Mesendoderm (in vitro differentiated cells): ENCODE data around the gene TAGLN. TPM values are rescaled to one million over a fixed set of nuclear protein-coding genes. Genes with fewer than 3 reads are reported as not detected.

Source experiments
- DNase-seq: peaks from one replicate; pipeline ENCODE4 v3.0.0; 2013
- H2AK5ac ChIP-seq: 2 replicates; pipeline ENCODE4 v1.6.1; 2013; ENCODE audit warnings: low read length, inconsistent platforms
- H2BK120ac ChIP-seq: 2 replicates; pipeline ENCODE4 v1.6.1; 2013; ENCODE audit warnings: low read depth, mild to moderate bottlenecking, low read length, moderate library complexity, mixed read lengths
- H2BK15ac ChIP-seq: replicated peaks from 2 replicates; pipeline ENCODE4 v1.6.1; 2013; ENCODE audit warnings: low read depth, mild to moderate bottlenecking, moderate library complexity
- H2BK5ac ChIP-seq: 2 replicates; pipeline ENCODE4 v1.6.1; 2013; ENCODE audit warnings: low read length, inconsistent platforms
- H3K18ac ChIP-seq: 2 replicates; pipeline ENCODE4 v1.6.1; 2013; ENCODE audit warnings: mild to moderate bottlenecking, low read length, mixed read lengths
- H3K23ac ChIP-seq: one replicate; pipeline ENCODE4 v1.6.1; 2013; ENCODE audit warnings: low read length
- H3K27ac ChIP-seq: 2 replicates; pipeline ENCODE4 v1.5.1; 2013; ENCODE audit warnings: low read depth, mild to moderate bottlenecking, inconsistent platforms, low read length, moderate library complexity
- H3K27me3 ChIP-seq: 2 replicates; pipeline ENCODE4 v1.6.1; 2013; ENCODE audit warnings: low read length, control low read depth, mild to moderate bottlenecking, inconsistent platforms; ENCODE audit not compliant: insufficient read depth, poor library complexity
- H3K36me3 ChIP-seq: 2 replicates; pipeline ENCODE4 v1.6.1; 2013; ENCODE audit warnings: low read length, inconsistent platforms; ENCODE audit not compliant: control insufficient read depth, insufficient read depth
- H3K4ac ChIP-seq: one replicate; pipeline ENCODE4 v1.6.1; 2013; ENCODE audit warnings: low read depth, mild to moderate bottlenecking, low read length, moderate library complexity
- H3K4me1 ChIP-seq: 2 replicates; pipeline ENCODE4 v1.6.1; 2013; ENCODE audit warnings: low read depth, low read length, inconsistent platforms; ENCODE audit not compliant: control insufficient read depth
- H3K4me2 ChIP-seq: 2 replicates; pipeline ENCODE4 v1.6.1; 2013; ENCODE audit warnings: low read length
- H3K4me3 ChIP-seq: 2 replicates; pipeline ENCODE4 v1.5.1; 2013; ENCODE audit warnings: mild to moderate bottlenecking, low read length
- H3K56ac ChIP-seq: one replicate; pipeline ENCODE4 v1.6.1; 2013; ENCODE audit warnings: low read length
- H3K79me1 ChIP-seq: 2 replicates; pipeline ENCODE4 v1.6.1; 2013; ENCODE audit warnings: low read length, inconsistent platforms
- H3K79me2 ChIP-seq: 2 replicates; pipeline ENCODE4 v1.6.1; 2013; ENCODE audit warnings: mild to moderate bottlenecking, low read length; ENCODE audit not compliant: control insufficient read depth, insufficient read depth
- H3K9ac ChIP-seq: 2 replicates; pipeline ENCODE4 v1.6.1; 2013; ENCODE audit warnings: low read length, inconsistent platforms
- H4K5ac ChIP-seq: one replicate; pipeline ENCODE4 v1.6.1; 2013; ENCODE audit warnings: low read length
- H4K8ac ChIP-seq: one replicate; pipeline ENCODE4 v1.6.1; 2013; ENCODE audit warnings: low read depth, mild to moderate bottlenecking, control low read depth, low read length, moderate library complexity
- WGBS: extraction: QIAGEN DNeasy Blood & Tissue Kit; methylation state at CpG from one replicate; pipeline ENCODE4 v1.1.7; 2013; ENCODE audit warnings: low lambda C conversion rate, missing lambda C conversion rate; ENCODE audit not compliant: insufficient coverage; ENCODE audit errors: extremely low coverage; 5-methylcytosine and 5-hydroxymethylcytosine counted together
- polyA plus RNA-seq, 2 experiments: library from polyadenylated mRNA; stranded (reverse); fragments of 200-250 nt; gene quantifications; one replicate each; pipeline ENCODE4 v1.2.3, GENCODE V29; 2013

Gene TAGLN
- polyA plus RNA-seq (2013, experiment 1 of 2): 928 TPM
- polyA plus RNA-seq (2013, experiment 2 of 2): 989 TPM

DNA sequence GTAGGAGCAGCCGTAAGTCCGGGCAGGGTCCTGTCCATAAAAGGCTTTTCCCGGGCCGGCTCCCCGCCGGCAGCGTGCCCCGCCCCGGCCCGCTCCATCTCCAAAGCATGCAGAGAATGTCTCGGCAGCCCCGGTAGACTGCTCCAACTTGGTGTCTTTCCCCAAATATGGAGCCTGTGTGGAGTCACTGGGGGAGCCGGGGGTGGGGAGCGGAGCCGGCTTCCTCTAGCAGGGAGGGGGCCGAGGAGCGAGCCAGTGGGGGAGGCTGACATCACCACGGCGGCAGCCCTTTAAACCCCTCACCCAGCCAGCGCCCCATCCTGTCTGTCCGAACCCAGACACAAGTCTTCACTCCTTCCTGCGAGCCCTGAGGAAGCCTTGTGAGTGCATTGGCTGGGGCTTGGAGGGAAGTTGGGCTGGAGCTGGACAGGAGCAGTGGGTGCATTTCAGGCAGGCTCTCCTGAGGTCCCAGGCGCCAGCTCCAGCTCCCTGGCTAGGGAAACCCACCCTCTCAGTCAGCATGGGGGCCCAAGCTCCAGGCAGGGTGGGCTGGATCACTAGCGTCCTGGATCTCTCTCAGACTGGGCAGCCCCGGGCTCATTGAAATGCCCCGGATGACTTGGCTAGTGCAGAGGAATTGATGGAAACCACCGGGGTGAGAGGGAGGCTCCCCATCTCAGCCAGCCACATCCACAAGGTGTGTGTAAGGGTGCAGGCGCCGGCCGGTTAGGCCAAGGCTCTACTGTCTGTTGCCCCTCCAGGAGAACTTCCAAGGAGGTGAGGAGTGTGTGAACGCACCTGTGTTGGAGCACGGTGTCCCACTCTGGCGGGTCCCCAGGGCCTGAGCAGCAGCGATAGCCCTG, at the start of gene TAGLN:
TSS of gene TAGLN (plus strand) at position 318 of the 863 bp plus-strand sequence. CDS start 3,644 bp downstream, outside the sequence.
- H3K79me1 ChIP-seq: peaks cover 3% of the 10 kb centered on the region
- peak within 1 kb of the TSS; percentile 88 for H3K27ac ChIP-seq
- peak within 1 kb of the TSS; percentile 91 for H2BK5ac ChIP-seq
- peak within 1 kb of the TSS; percentile 63 for H3K9ac ChIP-seq
- H2AK5ac ChIP-seq: peak within 1 kb of the TSS; percentile 79
- peak within 1 kb of the TSS; percentile 49 for H3K4me2 ChIP-seq
- H3K4me3 ChIP-seq: peak within 1 kb of the TSS; percentile 32
- no peak within 1 kb of the TSS for H4K8ac ChIP-seq
- peak within 1 kb of the TSS; percentile 23 for H2BK120ac ChIP-seq
- peak within 1 kb of the TSS; percentile 33 for H3K23ac ChIP-seq
- peak; percentile 99 for DNase-seq
- peaks cover 45% of the 10 kb centered on the region for H3K79me2 ChIP-seq
- no peaks in the 10 kb centered on the region for H3K27me3 ChIP-seq
- no peaks in the 10 kb centered on the region for H3K36me3 ChIP-seq
- H3K4me1 ChIP-seq: peaks cover 14% of the 10 kb centered on the region
- no peak within 1 kb of the TSS for H4K5ac ChIP-seq
- no peak within 1 kb of the TSS for H2BK15ac ChIP-seq
- peak within 1 kb of the TSS; percentile 84 for H3K4ac ChIP-seq
- H3K56ac ChIP-seq: peak within 1 kb of the TSS; percentile 84
- no CpG with 5 or more reads among the region's 34 CpGs for WGBS
- peak within 1 kb of the TSS; percentile 43 for H3K18ac ChIP-seq

DNA sequence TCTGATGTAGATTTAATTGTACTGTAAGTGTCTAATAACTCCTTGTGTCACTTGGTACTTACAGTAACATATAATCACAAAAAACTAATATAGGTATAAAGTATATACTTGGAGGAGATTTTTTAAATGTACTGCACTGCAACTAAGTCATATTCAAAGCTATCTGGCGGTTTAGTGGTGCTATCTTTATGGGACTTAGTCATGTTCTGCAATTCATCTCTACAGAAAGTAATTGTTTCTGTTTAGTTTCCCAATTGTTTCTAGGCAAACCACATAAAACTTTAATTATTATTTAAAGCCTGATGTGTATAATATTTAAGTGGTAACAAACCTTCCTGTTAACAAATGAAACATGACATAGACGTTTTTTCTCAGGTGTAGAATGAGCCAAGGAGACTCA, 47.1 kb upstream of the TAGLN start:
- Histone ChIP-seq H3K27ac (no peak overlapping the region), H3K4me2 (no peak overlapping the region), H3K9ac (no peak overlapping the region), H3K4me3 (no peak overlapping the region), H3K79me2 (peaks cover 77% of the 10 kb centered on the region), H3K27me3 (no peaks in the 10 kb centered on the region), H3K56ac (no peak overlapping the region), H4K5ac (no peak overlapping the region), H4K8ac (no peak overlapping the region), H2BK5ac (no peak overlapping the region), H3K4ac (no peak overlapping the region), H3K23ac (no peak overlapping the region), H2BK15ac (no peak overlapping the region), H2BK120ac (no peak overlapping the region), H3K4me1 (no peaks in the 10 kb centered on the region), H3K18ac (no peak overlapping the region), H2AK5ac (no peak overlapping the region), H3K36me3 (peaks cover 2% of the 10 kb centered on the region), H3K79me1 (peaks cover 7% of the 10 kb centered on the region)
- no peak for DNase-seq
- WGBS: no CpG with 5 or more reads among the region's 2 CpGs

DNA sequence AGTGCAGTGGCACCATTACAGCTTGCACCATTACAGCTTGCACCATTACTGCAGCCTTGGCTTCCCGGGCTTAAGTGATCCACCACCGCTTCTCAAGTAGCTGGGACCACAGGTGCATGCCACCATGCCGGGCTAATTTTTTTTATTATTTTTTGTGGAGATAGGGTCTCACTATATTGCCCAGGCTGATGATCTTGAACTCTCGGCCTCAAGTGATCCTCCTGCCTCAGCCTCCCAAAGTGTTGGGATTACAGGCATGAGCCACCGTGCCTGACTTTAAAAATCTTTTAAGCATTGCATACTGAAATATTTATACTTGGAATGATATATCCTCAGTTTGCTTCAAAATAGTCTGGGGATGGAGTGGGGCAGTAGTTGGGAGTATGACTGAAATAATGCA, 44.7 kb upstream of the TAGLN start:
- no peak overlapping the region for H2BK120ac ChIP-seq
- H3K27me3 ChIP-seq: no peaks in the 10 kb centered on the region
- H3K18ac ChIP-seq: no peak overlapping the region
- peaks cover 68% of the 10 kb centered on the region for H3K79me2 ChIP-seq
- H3K56ac ChIP-seq: no peak overlapping the region
- H3K36me3 ChIP-seq: peaks cover 4% of the 10 kb centered on the region
- no peak overlapping the region for H2BK15ac ChIP-seq
- no peak overlapping the region for H3K27ac ChIP-seq
- no peak overlapping the region for H3K4me2 ChIP-seq
- no peak overlapping the region for H2AK5ac ChIP-seq
- no peak overlapping the region for H4K5ac ChIP-seq
- peaks cover 9% of the 10 kb centered on the region for H3K79me1 ChIP-seq
- H3K4ac ChIP-seq: no peak overlapping the region
- no peak overlapping the region for H2BK5ac ChIP-seq
- DNase-seq: no peak
- no peak overlapping the region for H4K8ac ChIP-seq
- H3K9ac ChIP-seq: no peak overlapping the region
- H3K23ac ChIP-seq: no peak overlapping the region
- no peaks in the 10 kb centered on the region for H3K4me1 ChIP-seq
- H3K4me3 ChIP-seq: no peak overlapping the region
- no CpG with 5 or more reads among the region's 5 CpGs for WGBS

DNA sequence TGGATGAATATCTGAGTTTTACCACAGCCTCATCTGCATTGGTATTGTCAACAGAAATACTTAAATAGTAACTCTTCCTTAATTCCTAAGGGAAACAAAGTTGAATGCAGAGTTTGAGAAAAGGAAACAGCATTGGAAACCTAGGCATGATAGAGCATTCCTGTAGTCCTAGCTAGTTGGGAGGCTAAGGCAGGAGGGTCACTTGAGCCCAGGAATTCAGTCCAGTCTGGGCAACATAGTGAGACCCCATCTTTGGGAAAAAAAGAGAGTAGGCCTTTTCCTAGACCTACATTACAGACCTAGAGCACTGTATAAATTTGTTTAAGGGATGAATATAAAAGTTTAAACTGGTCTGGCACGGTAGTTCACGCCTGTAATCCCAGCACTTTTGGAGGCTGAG, 41.7 kb upstream of the TAGLN start:
- peaks cover 7% of the 10 kb centered on the region for H3K36me3 ChIP-seq
- no CpG with 5 or more reads among the region's 2 CpGs for whole genome bisulfite sequencing
- no peak overlapping the region for H4K5ac ChIP-seq

DNA sequence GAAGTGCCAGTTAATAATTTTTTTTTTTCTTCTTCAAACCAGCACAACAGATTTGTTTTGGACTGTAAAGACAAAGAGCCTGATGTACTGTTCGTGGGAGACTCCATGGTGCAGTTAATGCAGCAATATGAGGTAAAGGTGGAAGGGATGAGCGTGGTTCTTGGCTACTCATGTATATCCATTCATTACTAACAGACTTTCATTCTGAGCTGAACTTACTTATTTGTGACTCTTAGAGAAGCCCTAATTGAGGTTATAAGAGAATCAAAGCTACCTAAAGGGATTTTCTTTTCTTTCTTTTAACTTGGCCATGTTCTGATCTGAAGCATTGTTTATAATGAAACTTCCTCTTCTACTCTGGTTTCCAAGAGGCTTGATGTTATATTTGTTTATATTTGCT, 39.3 kb upstream of the TAGLN start:
- Histone ChIP-seq H2AK5ac (no peak overlapping the region), H3K9ac (no peak overlapping the region), H3K36me3 (peaks cover 10% of the 10 kb centered on the region), H2BK5ac (no peak overlapping the region), H3K27me3 (no peaks in the 10 kb centered on the region), H3K4me1 (no peaks in the 10 kb centered on the region), H3K18ac (no peak overlapping the region), H4K5ac (no peak overlapping the region), H3K56ac (no peak overlapping the region), H2BK15ac (no peak overlapping the region), H3K79me1 (peaks cover 7% of the 10 kb centered on the region), H3K23ac (no peak overlapping the region), H3K4me2 (no peak overlapping the region), H3K4me3 (no peak overlapping the region), H3K79me2 (peaks cover 32% of the 10 kb centered on the region), H3K27ac (no peak overlapping the region), H2BK120ac (no peak overlapping the region), H4K8ac (no peak overlapping the region), H3K4ac (no peak overlapping the region)
- DNase-seq: no peak
- WGBS: no CpG with 5 or more reads among the region's 2 CpGs

More for the DNA sequence above, 41.7 kb upstream of the TAGLN start:
- no peak overlapping the region for H3K4ac ChIP-seq
- no peak overlapping the region for H3K56ac ChIP-seq
- H3K4me3 ChIP-seq: no peak overlapping the region
- no peak overlapping the region for H3K27ac ChIP-seq
- H2BK5ac ChIP-seq: no peak overlapping the region
- H3K9ac ChIP-seq: no peak overlapping the region
- H3K18ac ChIP-seq: no peak overlapping the region
- no peak overlapping the region for H4K8ac ChIP-seq
- no peak overlapping the region for H2BK120ac ChIP-seq
- no peaks in the 10 kb centered on the region for H3K4me1 ChIP-seq
- H2AK5ac ChIP-seq: no peak overlapping the region
- H3K79me1 ChIP-seq: peaks cover 9% of the 10 kb centered on the region
- no peaks in the 10 kb centered on the region for H3K27me3 ChIP-seq
- no peak overlapping the region for H3K23ac ChIP-seq
- H3K79me2 ChIP-seq: peaks cover 51% of the 10 kb centered on the region
- DNase-seq: no peak
- H3K4me2 ChIP-seq: no peak overlapping the region
- no peak overlapping the region for H2BK15ac ChIP-seq
